ENCODE measurements around the gene SH3BP5.

DNA sequence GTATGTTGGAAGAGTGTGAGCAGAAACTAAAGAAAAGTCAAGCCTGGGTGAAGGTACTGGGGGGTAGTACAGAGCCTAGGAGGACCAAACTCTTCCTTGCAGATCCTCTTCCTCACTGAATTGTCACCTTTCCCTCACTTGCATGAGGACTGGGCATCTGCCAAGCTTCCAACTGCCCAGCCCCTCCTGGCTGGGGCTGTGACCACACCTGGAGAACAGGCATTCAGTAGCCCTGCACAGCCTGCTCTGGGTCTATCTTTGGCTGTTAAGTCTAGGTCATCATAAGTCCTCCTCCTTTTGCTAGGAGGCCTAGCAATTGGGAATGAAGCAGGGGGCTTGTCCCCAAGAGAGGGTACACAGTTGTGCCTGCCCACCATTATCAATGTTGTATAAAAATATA lies 71.1 kb downstream of the SH3BP5 start:
- TF ChIP-seq CTCF (IDR thresholded peaks at IDR 0.05) (no peak), POLR2AphosphoS5 (IDR thresholded peaks at IDR 0.05) (no peak), POLR2A (IDR thresholded peaks at IDR 0.05) (no peak)
